HCT116 (cell line): ENCODE data around the gene MYLK. TPM values are rescaled to one million over a fixed set of nuclear protein-coding genes. Genes with fewer than 3 reads are reported as not detected.

Source experiments
- ATAC-seq: fragments of 200-7000 bp; cut with Tn5 transposase; 2 replicates; pipeline ENCODE4 v1.9.1; 2020; ENCODE audit warnings: mild to moderate bottlenecking, moderate library complexity
- BruUV-seq: library from RNA; stranded (reverse); fragments of 400-500 nt; replicated peaks from 2 replicates; lab custom pipeline; 2021; lab: Mats Ljungman, UMichigan
- CTCF ChIA-PET: fragments of 300-600 bp; sonication (Branson Sonifier 250); formaldehyde crosslinking; loops from one replicate; lab custom pipeline; 2021; ENCODE audit warnings: antibody characterized with exemption; lab: Charles Lee
- POLR2A ChIA-PET: fragments of 300-600, 350-600 bp; sonication (Branson Sonifier 250); formaldehyde crosslinking; loops from one replicate; lab custom pipeline; 2021; ENCODE audit warnings: antibody characterized with exemption; lab: Charles Lee
- RAD21 ChIA-PET, 2 experiments: fragments of 300-600 bp; sonication (Branson Sonifier 250); formaldehyde crosslinking; loops; one replicate each; lab custom pipeline; 2023; ENCODE audit warnings: low total read pairs in 2 of 2; ENCODE audit not compliant: uncharacterized antibody in 2 of 2, unreplicated experiment in 2 of 2, low non-redundant PET in 1 of 2; lab: Charles Lee
- DNase-seq: peaks from one replicate; pipeline ENCODE4 v3.0.0-alpha.2; 2010; ENCODE audit warnings: low read depth, low spot score
- H2AFZ ChIP-seq: fragments of 200-600 bp; shearing (Covaris generic), sonication (generic); 2 replicates; pipeline ENCODE4 v1.6.1; 2017; ENCODE audit warnings: low read depth, mixed run types, mixed read lengths, antibody characterized with exemption, low read length; ENCODE audit not compliant: poor library complexity, severe bottlenecking
- H3K27ac ChIP-seq: 2 replicates; pipeline ENCODE4 v1.5.1; 2012; ENCODE audit warnings: low read depth, low read length
- H3K27me3 ChIP-seq: fragments of 200-600 bp; sonication (generic); 2 replicates; pipeline ENCODE4 v1.6.1; 2016; ENCODE audit warnings: mixed run types, low read length, mixed read lengths; ENCODE audit not compliant: insufficient read depth
- H3K36me3 ChIP-seq, 2 experiments: fragments of 200-500 bp in 1 of 2; fragments of 200-600 bp in 1 of 2; sonication (Bioruptor generic) in 1 of 2; sonication (generic) in 1 of 2; 2 replicates each; pipeline versions ENCODE4 v1.5.1 to v1.6.1; 2014 to 2016; ENCODE audit warnings: low read length in 2 of 2, inconsistent platforms in 1 of 2, mixed read lengths in 1 of 2, mixed run types in 1 of 2; ENCODE audit not compliant: insufficient read depth in 2 of 2, control insufficient read depth in 1 of 2
- H3K4me1 ChIP-seq, 2 experiments: fragments of 200-600 bp in 1 of 2; sonication (generic) in 1 of 2; 2 replicates each; pipeline versions ENCODE4 v1.5.1 to v1.6.1; 2012 to 2017; ENCODE audit warnings: low read length in 2 of 2, inconsistent platforms in 1 of 2, mild to moderate bottlenecking in 1 of 2, mixed read lengths in 1 of 2, mixed run types in 1 of 2, moderate library complexity in 1 of 2; ENCODE audit not compliant: insufficient read depth in 2 of 2, control insufficient read depth in 1 of 2
- H3K4me2 ChIP-seq: fragments of 200-600 bp; sonication (generic); 2 replicates; pipeline ENCODE4 v1.6.1; 2017; ENCODE audit warnings: mixed run types, low read length, mixed read lengths
- H3K4me3 ChIP-seq, 2 experiments: fragments of 200-600 bp in 1 of 2; sonication (generic) in 1 of 2; replicated peaks in 1 of 2; 2 replicates each; pipeline ENCODE4 v1.5.1; 2011 to 2016; ENCODE audit warnings: low read length in 2 of 2, control low read depth in 1 of 2, low read depth in 1 of 2, mild to moderate bottlenecking in 1 of 2, mixed read lengths in 1 of 2, mixed run types in 1 of 2
- H3K79me2 ChIP-seq: fragments of 200-600 bp; sonication (generic); 2 replicates; pipeline ENCODE4 v1.6.1; 2017; ENCODE audit warnings: mild to moderate bottlenecking, mixed run types, low read length, moderate library complexity, mixed read lengths; ENCODE audit not compliant: insufficient read depth
- H3K9ac ChIP-seq: fragments of 200-600 bp; sonication (generic); 2 replicates; pipeline ENCODE4 v1.6.1; 2016; ENCODE audit warnings: low read length, mixed read lengths
- H3K9me2 ChIP-seq: fragments of 200-600 bp; sonication (generic), shearing (Covaris generic); 2 replicates; pipeline ENCODE4 v1.6.1; 2017; ENCODE audit warnings: mixed run types, mild to moderate bottlenecking, moderate library complexity; ENCODE audit not compliant: insufficient read depth
- H3K9me3 ChIP-seq, 2 experiments: fragments of 200-500 bp in 1 of 2; fragments of 200-600 bp in 1 of 2; sonication (Bioruptor generic) in 1 of 2; sonication (generic) in 1 of 2; 2 replicates each; pipeline ENCODE4 v1.6.1; 2014 to 2017; ENCODE audit warnings: low read length in 2 of 2, mixed read lengths in 2 of 2, inconsistent platforms in 1 of 2, low read depth in 1 of 2, mild to moderate bottlenecking in 1 of 2, mixed run types in 1 of 2, moderate library complexity in 1 of 2; ENCODE audit not compliant: control insufficient read depth in 1 of 2, insufficient read depth in 1 of 2
- H4K20me1 ChIP-seq: fragments of 200-600 bp; sonication (generic), shearing (Covaris generic); 2 replicates; pipeline ENCODE4 v1.6.1; 2017; ENCODE audit warnings: mixed run types, mild to moderate bottlenecking, moderate library complexity; ENCODE audit not compliant: insufficient read depth
- CBX3 ChIP-seq: IDR thresholded peaks from 2 replicates; pipeline ENCODE4 v1.6.1; 2012; ENCODE audit warnings: low read depth
- EGR1 ChIP-seq: IDR thresholded peaks from 2 replicates; pipeline ENCODE4 v1.6.1; 2012; ENCODE audit warnings: low read depth
- ELF1 ChIP-seq: IDR thresholded peaks from 2 replicates; pipeline ENCODE4 v1.6.1; 2012; ENCODE audit warnings: low read depth, borderline replicate concordance
- EZH2 ChIP-seq: fragments of 200-600 bp; sonication (generic); IDR thresholded peaks from 2 replicates; pipeline ENCODE4 v1.6.1; 2017; ENCODE audit warnings: antibody characterized with exemption, mixed run types
- FOSL1 ChIP-seq: IDR thresholded peaks from 2 replicates; pipeline ENCODE4 v1.6.1; 2012; ENCODE audit warnings: low read depth
- JUND ChIP-seq: IDR thresholded peaks from 2 replicates; pipeline ENCODE4 v1.6.1; 2012
- MAX ChIP-seq: IDR thresholded peaks from 2 replicates; pipeline ENCODE4 v1.6.1; 2012
- POLR2AphosphoS5 ChIP-seq: IDR thresholded peaks from 2 replicates; pipeline ENCODE4 v1.6.1; 2011; ENCODE audit warnings: mild to moderate bottlenecking, low read depth, low read length, moderate library complexity
- REST ChIP-seq: IDR thresholded peaks from 2 replicates; pipeline ENCODE4 v1.6.1; 2012; ENCODE audit warnings: low read depth
- SIN3A ChIP-seq: IDR thresholded peaks from 2 replicates; pipeline ENCODE4 v1.6.1; 2012; ENCODE audit warnings: low read depth
- SP1 ChIP-seq: IDR thresholded peaks from 2 replicates; pipeline ENCODE4 v1.6.1; 2012; ENCODE audit warnings: low read depth
- SRF ChIP-seq: IDR thresholded peaks from 2 replicates; pipeline ENCODE4 v1.6.1; 2012; ENCODE audit warnings: low read depth
- TCF7L2 ChIP-seq: IDR thresholded peaks from 2 replicates; pipeline ENCODE4 v1.7.0; 2011; ENCODE audit warnings: borderline replicate concordance, inconsistent platforms; ENCODE audit not compliant: insufficient read depth, insufficient read length; ENCODE audit errors: extremely low read depth
- YY1 ChIP-seq: IDR thresholded peaks from 2 replicates; pipeline ENCODE4 v1.6.1; 2011; ENCODE audit warnings: low read length, low read depth, moderate library complexity, mild to moderate bottlenecking; ENCODE audit not compliant: insufficient replicate concordance; ENCODE audit errors: extremely low read depth
- ZFX ChIP-seq: fragments of 450-650 bp; IDR thresholded peaks from 2 replicates; pipeline ENCODE4 v1.6.1; 2017
- intact Hi-C: fragments of 100-400 bp; cut with micrococcal nuclease; formaldehyde crosslinking; loops from 2 replicates; pipeline ENCODE4 v1.10.0; 2022
- total RNA-seq: library from RNA; stranded (reverse); gene quantifications from one replicate; pipeline ENCODE4 v1.2.1, GENCODE V29; 2021; ENCODE audit not compliant: unreplicated experiment
- TF ChIP-seq, protein P1 (sequence below): IDR thresholded peaks from 2 replicates; pipeline ENCODE4 v1.6.1; 2012

Gene MYLK
- total RNA-seq, 1 experiment from 2014 or later = 3.8 TPM

- Histone ChIP-seq H3K79me2 (no peaks in the 10 kb centered on the region), H2AFZ (no peak overlapping the region), H4K20me1 (no peaks in the 10 kb centered on the region), H3K36me3 (no peaks in the 10 kb centered on the region), H3K27me3 (no peaks in the 10 kb centered on the region), H3K27ac (no peak overlapping the region), H3K4me1 (peaks cover 7 to 8% of the 10 kb centered on the region in 2 experiments; a peak in 3 of 4 replicates), H3K9me3 (no peaks in the 10 kb centered on the region), H3K4me2 (no peak overlapping the region), H3K9me2 (no peaks in the 10 kb centered on the region), H3K4me3 (no peak overlapping the region), H3K9ac (no peak overlapping the region)
- RAD21 ChIA-PET = no interaction called here
- POLR2A ChIA-PET = no interaction called here
- intact Hi-C loops = no loop called here
- BruUV-seq = no TSS peak
- ATAC-seq (no peak), DNase-seq (no peak)
- no peak for TF ChIP-seq SIN3A
- TF ChIP-seq REST = no peak
- TF ChIP-seq MAX = no peak
- TF ChIP-seq SRF = no peak
- TF ChIP-seq ZFX = no peak
- TF ChIP-seq EGR1 = no peak
- no peak for TF ChIP-seq ELF1
- no peak for TF ChIP-seq SP1
- no peak for TF ChIP-seq YY1
- no peak for TF ChIP-seq POLR2AphosphoS5
- TF ChIP-seq, protein P1, sequence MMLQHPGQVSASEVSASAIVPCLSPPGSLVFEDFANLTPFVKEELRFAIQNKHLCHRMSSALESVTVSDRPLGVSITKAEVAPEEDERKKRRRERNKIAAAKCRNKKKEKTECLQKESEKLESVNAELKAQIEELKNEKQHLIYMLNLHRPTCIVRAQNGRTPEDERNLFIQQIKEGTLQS = no peak
- no peak for TF ChIP-seq FOSL1
- TF ChIP-seq TCF7L2 = no peak
- TF ChIP-seq JUND = no peak
- TF ChIP-seq CBX3 = no peak
- no peak for TF ChIP-seq EZH2
- CTCF ChIA-PET = no interaction called here
Observed at GRCh38 chr3:123816673-123817207, 67.4 kb downstream of the MYLK start.
